Endothelial cell of umbilical vein (primary cell): Measurements from ENCODE around the gene AP4M1. TPM values are rescaled to one million over a fixed set of nuclear protein-coding genes. Genes with fewer than 3 reads are reported as not detected.

ENCODE experiments used
- BruUV-seq: library from RNA; stranded (reverse); fragments of 400-500 nt; replicated peaks from 2 replicates; lab custom pipeline; 2021; lab: Mats Ljungman, UMichigan
- CTCF ChIA-PET: fragments of 300-600, 350-600 bp; sonication (Branson Sonifier 250); formaldehyde crosslinking; loops from one replicate; lab custom pipeline; 2021; ENCODE audit warnings: antibody characterized with exemption, inconsistent platforms; lab: Charles Lee
- POLR2A ChIA-PET: fragments of 300-600, 350-600 bp; sonication (Branson Sonifier 250); formaldehyde crosslinking; loops from one replicate; lab custom pipeline; 2021; ENCODE audit warnings: antibody characterized with exemption, inconsistent platforms; lab: Charles Lee
- DNase-seq: peaks from one replicate; pipeline ENCODE4 v3.0.0-alpha.2; 2011; ENCODE audit warnings: low read depth, low spot score
- FAIRE-seq: peaks from 2 replicates; lab custom pipeline; 2011; peaks lifted over from hg19 to GRCh38; lab: Jason Lieb, UNC
- H2AFZ ChIP-seq: 2 replicates; pipeline ENCODE4 v1.6.0; 2012; ENCODE audit warnings: low read depth, low read length, control low read depth, inconsistent platforms
- H3K27ac ChIP-seq: 2 replicates; pipeline ENCODE4 v1.5.1; 2011; ENCODE audit warnings: low read depth, mild to moderate bottlenecking, control low read depth, low read length, moderate library complexity; ENCODE audit not compliant: insufficient read depth
- H3K27me3 ChIP-seq, 2 experiments: 2 replicates each; pipeline versions ENCODE4 v1.6.0 to v1.6.1; 2011; ENCODE audit warnings: low read length in 2 of 2, mixed read lengths in 1 of 2; ENCODE audit not compliant: control insufficient read depth in 2 of 2, insufficient read depth in 2 of 2
- H3K36me3 ChIP-seq, 2 experiments: 2 replicates in 1 of 2; 3 replicates in 1 of 2; pipeline ENCODE4 v1.5.1; 2011; ENCODE audit warnings: low read length in 2 of 2, mild to moderate bottlenecking in 1 of 2, moderate library complexity in 1 of 2; ENCODE audit not compliant: control insufficient read depth in 2 of 2, insufficient read depth in 2 of 2; ENCODE audit errors: extremely low read depth in 1 of 2
- H3K4me1 ChIP-seq: 3 replicates; pipeline ENCODE4 v1.5.1; 2011; ENCODE audit warnings: mild to moderate bottlenecking, low read length; ENCODE audit not compliant: control insufficient read depth, insufficient read depth; ENCODE audit errors: extremely low read depth
- H3K4me2 ChIP-seq: 2 replicates; pipeline ENCODE4 v1.6.1; 2011; ENCODE audit warnings: low read length, control low read depth, mixed read lengths; ENCODE audit not compliant: insufficient read depth
- H3K4me3 ChIP-seq, 3 experiments: fragments of 200-600 bp in 1 of 3; sonication (generic), shearing (Covaris generic) in 1 of 3; replicated peaks in 1 of 3; 2 replicates each; pipeline ENCODE4 v1.5.1; 2011 to 2016; ENCODE audit warnings: control low read depth in 3 of 3, low read length in 3 of 3, mild to moderate bottlenecking in 2 of 3, inconsistent platforms in 1 of 3, low read depth in 1 of 3, moderate library complexity in 1 of 3; ENCODE audit not compliant: insufficient read depth in 1 of 3
- H3K79me2 ChIP-seq: 2 replicates; pipeline ENCODE4 v1.6.0; 2012; ENCODE audit warnings: low read length, inconsistent platforms; ENCODE audit not compliant: control insufficient read depth, insufficient read depth
- H3K9ac ChIP-seq: replicated peaks from 2 replicates; pipeline ENCODE3; 2011; ENCODE audit warnings: low read length, control low read depth; ENCODE audit not compliant: insufficient read depth; ENCODE audit errors: extremely low read depth
- H3K9me1 ChIP-seq: replicated peaks from 3 replicates; pipeline ENCODE4 v1.6.0; 2011; ENCODE audit warnings: mild to moderate bottlenecking, low read length; ENCODE audit not compliant: control insufficient read depth, insufficient read depth; ENCODE audit errors: extremely low read depth
- H3K9me3 ChIP-seq: replicated peaks from 2 replicates; pipeline ENCODE4 v1.5.1; 2012; ENCODE audit warnings: low read length, inconsistent platforms; ENCODE audit not compliant: control insufficient read depth, insufficient read depth
- H4K20me1 ChIP-seq: replicated peaks from 2 replicates; pipeline ENCODE3; 2011; ENCODE audit warnings: mild to moderate bottlenecking, low read length; ENCODE audit not compliant: control insufficient read depth, insufficient read depth; ENCODE audit errors: extremely low read depth
- EZH2 ChIP-seq: IDR thresholded peaks from 2 replicates; pipeline ENCODE4 v1.6.1; 2012; ENCODE audit warnings: borderline replicate concordance, low read depth, mild to moderate bottlenecking, moderate library complexity, low read length, inconsistent platforms; ENCODE audit not compliant: severe bottlenecking
- FOS ChIP-seq: IDR thresholded peaks from 2 replicates; pipeline ENCODE4 v1.6.1; 2011; ENCODE audit warnings: mild to moderate bottlenecking, low read length, moderate library complexity, borderline replicate concordance; ENCODE audit not compliant: insufficient read depth
- GATA2 ChIP-seq: IDR thresholded peaks from 2 replicates; pipeline ENCODE4 v1.7.0; 2011; ENCODE audit warnings: low read depth, mild to moderate bottlenecking, moderate library complexity, mixed read lengths, low read length; ENCODE audit not compliant: insufficient read length, insufficient read depth
- JUN ChIP-seq: IDR thresholded peaks from 2 replicates; pipeline ENCODE4 v1.6.1; 2011; ENCODE audit warnings: borderline replicate concordance, low read depth; ENCODE audit not compliant: insufficient read length, insufficient read depth
- MYC ChIP-seq: IDR thresholded peaks from one replicate; pipeline ENCODE4 v1.6.1; 2011; ENCODE audit warnings: mild to moderate bottlenecking, low read depth, low read length
- POLR2A ChIP-seq: IDR thresholded peaks from 2 replicates; pipeline ENCODE4 v1.6.1; 2012; ENCODE audit warnings: low read depth, mild to moderate bottlenecking, control low read depth, low read length
- POLR2AphosphoS5 ChIP-seq: IDR thresholded peaks from 2 replicates; pipeline ENCODE4 v1.6.1; 2012; ENCODE audit warnings: low read depth, mild to moderate bottlenecking, control low read depth, low read length, moderate library complexity; ENCODE audit not compliant: insufficient read depth
- dilution Hi-C: fragments of 300-500 bp; cut with MboI; formaldehyde crosslinking; loops from one replicate; pipeline ENCODE4 v1.15.0; 2019; ENCODE audit warnings: low sequenced_read_pairs; ENCODE audit not compliant: extremely low pct_ligation_motif_present
- intact Hi-C: fragments of 100-400 bp; cut with micrococcal nuclease; formaldehyde crosslinking; loops from one replicate; pipeline ENCODE4 v1.10.0; 2022
- polyA plus RNA-seq, 4 experiments: library from polyadenylated mRNA; depleted of rRNA in 3 of 4; stranded (reverse) in 3 of 4; unstranded in 1 of 4; fragments of >200 nt; gene quantifications; 2 replicates each; pipeline versions ENCODE4 v1.2.1 to v1.2.3, GENCODE V29; 2011 to 2012; ENCODE audit warnings: missing spikeins in 1 of 4
- total RNA-seq: library from RNA; stranded (reverse); gene quantifications from 2 replicates; pipeline ENCODE4 v1.2.3, GENCODE V29; 2021
- TF ChIP-seq, protein P1 (sequence below), 2 donors: IDR thresholded peaks; 1 replicate in 1 of 2; 2 replicates in 1 of 2; pipeline ENCODE4 v1.5.1; 2011; ENCODE audit warnings: low read length in 2 of 2, mild to moderate bottlenecking in 2 of 2, moderate library complexity in 2 of 2, control low read depth in 1 of 2, inconsistent platforms in 1 of 2, low read depth in 1 of 2; ENCODE audit not compliant: insufficient read depth in 1 of 2; ENCODE audit errors: extremely low read depth in 1 of 2
- TF ChIP-seq, protein P2 (sequence below): IDR thresholded peaks from 2 replicates; pipeline ENCODE4 v1.6.1; 2011; ENCODE audit not compliant: insufficient read depth, insufficient read length

The AP4M1 gene
- total and polyA plus RNA-seq, 2 donors (not counting 3 experiments of a cell fraction or from before 2014, with no cell fraction given) = 20.5 to 27.4 TPM

DNA sequence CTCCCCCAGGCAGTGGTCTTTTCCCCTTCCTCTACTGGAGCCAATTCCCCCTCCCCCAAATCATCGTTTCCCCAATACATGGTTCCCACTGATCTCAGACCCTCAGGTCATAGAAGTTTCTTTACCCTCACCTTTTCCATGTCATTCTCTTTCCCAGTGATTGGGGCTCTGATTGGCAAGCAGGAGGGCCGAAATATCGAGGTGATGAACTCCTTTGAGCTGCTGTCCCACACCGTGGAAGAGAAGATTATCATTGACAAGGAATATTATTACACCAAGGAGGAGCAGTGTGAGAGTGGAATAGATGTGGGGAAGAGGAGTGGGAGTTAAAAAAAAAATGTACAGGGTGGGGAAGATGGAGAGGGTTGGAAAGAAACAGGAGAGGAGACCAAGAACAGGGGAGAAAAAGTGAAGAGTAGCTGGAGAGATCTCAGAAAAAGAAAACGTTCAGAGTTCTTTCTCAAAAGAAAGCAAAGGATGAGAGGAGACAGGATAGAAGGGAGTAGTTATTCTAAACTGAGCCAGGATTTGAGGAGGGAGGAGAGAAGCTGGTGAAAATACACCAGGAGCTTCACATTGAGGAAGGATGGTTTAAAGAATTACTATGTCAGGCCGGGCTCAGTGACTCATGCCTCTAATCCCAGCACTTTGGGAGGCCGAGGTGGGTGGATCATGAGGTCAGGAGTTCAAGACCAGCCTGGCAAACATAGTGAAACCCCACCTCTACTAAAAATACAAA lies 11.8 kb upstream of the AP4M1 start:
- Histone ChIP-seq H4K20me1 (no peaks in the 10 kb centered on the region), H3K9ac (peak overlapping the region; percentile 90), H3K4me1 (peaks cover 39% of the 10 kb centered on the region), H3K79me2 (peaks cover 19% of the 10 kb centered on the region), H3K4me2 (peak overlapping the region; percentile 53), H3K27me3 (no peaks in the 10 kb centered on the region), H2AFZ (no peak overlapping the region), H3K27ac (peak overlapping the region; percentile 94), H3K36me3 (peaks cover 21 to 26% of the 10 kb centered on the region in 2 experiments), H3K9me1 (no peaks in the 10 kb centered on the region), H3K4me3 (peak overlapping the region; percentile 62 to 74 (median 68)), H3K9me3 (no peaks in the 10 kb centered on the region)
- dilution Hi-C loops (no loop called here), intact Hi-C loops (loop anchor here (10.0 kb wide), 1 partner anchor 175 kb away; the partner anchor contains the start of gene TRIM4)
- TF ChIP-seq JUN = no peak
- no peak for TF ChIP-seq POLR2A
- no peak for TF ChIP-seq EZH2
- no peak for TF ChIP-seq FOS
- TF ChIP-seq GATA2 = no peak
- TF ChIP-seq, protein P1, sequence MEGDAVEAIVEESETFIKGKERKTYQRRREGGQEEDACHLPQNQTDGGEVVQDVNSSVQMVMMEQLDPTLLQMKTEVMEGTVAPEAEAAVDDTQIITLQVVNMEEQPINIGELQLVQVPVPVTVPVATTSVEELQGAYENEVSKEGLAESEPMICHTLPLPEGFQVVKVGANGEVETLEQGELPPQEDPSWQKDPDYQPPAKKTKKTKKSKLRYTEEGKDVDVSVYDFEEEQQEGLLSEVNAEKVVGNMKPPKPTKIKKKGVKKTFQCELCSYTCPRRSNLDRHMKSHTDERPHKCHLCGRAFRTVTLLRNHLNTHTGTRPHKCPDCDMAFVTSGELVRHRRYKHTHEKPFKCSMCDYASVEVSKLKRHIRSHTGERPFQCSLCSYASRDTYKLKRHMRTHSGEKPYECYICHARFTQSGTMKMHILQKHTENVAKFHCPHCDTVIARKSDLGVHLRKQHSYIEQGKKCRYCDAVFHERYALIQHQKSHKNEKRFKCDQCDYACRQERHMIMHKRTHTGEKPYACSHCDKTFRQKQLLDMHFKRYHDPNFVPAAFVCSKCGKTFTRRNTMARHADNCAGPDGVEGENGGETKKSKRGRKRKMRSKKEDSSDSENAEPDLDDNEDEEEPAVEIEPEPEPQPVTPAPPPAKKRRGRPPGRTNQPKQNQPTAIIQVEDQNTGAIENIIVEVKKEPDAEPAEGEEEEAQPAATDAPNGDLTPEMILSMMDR (IDR thresholded peaks at IDR 0.05; ENCODE audit: extremely low read depth in 1 of 2, insufficient read depth in 1 of 2, low read depth in 1 of 2, low read length in 2 of 2) = no peak
- TF ChIP-seq, protein P2, sequence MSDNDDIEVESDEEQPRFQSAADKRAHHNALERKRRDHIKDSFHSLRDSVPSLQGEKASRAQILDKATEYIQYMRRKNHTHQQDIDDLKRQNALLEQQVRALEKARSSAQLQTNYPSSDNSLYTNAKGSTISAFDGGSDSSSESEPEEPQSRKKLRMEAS = no peak
- no peak for TF ChIP-seq MYC
- no peak for TF ChIP-seq POLR2AphosphoS5
- ChIA-PET CTCF (interaction anchor here (0.5 to 2.9 kb wide), 4 partner anchors 9 to 13 kb away, joined by 3 to 18 read pairs (median 4); partner anchors contain the start of genes AP4M1 and MCM7), POLR2A (interaction anchor here (1.0 to 1.9 kb wide), 3 partner anchors 9 to 12 kb away, joined by 3 to 6 read pairs (median 4); partner anchors contain the start of genes AP4M1 and MCM7)
- BruUV-seq = no TSS peak
- DNase-seq (no peak), FAIRE-seq (peak; percentile 38)
